Stimulated activated CD4-positive, alpha-beta T cell treated with anti-CD3 and anti-CD28 coated beads, Interleukin-4, amount 100 ng/mL, for 48 hours (primary cell): ENCODE measurements around the gene PDE3A.
"Not testable (repeated sequence)": the region's sequence is repeated elsewhere in the genome, so short reads cannot be mapped to it uniquely, and the experiment has no call there.

Experiments
- DNase-seq, 2 donors: peaks; one replicate each; pipeline ENCODE4 v3.0.0-alpha.2; 2020; ENCODE audit warnings: low read depth in 2 of 2

PDE3A gene

DNA sequence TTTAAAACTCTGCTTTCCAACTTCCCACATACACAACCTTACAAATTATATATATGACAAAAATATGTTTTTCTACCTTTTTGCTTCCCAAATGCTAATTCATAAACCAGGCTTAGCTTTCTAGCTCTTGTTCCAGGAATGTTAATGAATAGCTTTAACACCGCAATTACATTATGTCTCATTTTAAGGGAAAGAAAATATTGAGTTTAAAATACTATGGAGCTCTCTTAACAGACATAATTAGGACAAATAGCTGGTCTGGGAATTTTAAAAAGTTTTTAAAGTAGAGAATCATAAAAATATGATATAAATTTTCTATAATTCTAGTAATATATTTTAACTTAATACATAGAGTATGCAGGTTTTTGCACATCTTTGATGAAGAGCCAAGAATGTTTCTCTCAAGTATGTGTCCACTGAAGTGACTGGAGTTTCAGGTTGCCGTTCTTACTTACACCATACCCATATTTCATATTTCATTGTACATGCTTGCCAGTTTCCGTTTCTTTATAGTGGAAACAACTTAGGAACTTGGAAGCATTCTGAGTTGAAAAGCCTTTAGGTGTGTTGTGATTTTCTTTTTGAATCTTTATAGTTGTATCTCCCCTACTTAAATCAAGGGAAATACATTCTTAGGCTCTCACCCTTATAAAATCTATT, 236.2 kb downstream of the PDE3A start:
- no peak for DNase-seq

DNA sequence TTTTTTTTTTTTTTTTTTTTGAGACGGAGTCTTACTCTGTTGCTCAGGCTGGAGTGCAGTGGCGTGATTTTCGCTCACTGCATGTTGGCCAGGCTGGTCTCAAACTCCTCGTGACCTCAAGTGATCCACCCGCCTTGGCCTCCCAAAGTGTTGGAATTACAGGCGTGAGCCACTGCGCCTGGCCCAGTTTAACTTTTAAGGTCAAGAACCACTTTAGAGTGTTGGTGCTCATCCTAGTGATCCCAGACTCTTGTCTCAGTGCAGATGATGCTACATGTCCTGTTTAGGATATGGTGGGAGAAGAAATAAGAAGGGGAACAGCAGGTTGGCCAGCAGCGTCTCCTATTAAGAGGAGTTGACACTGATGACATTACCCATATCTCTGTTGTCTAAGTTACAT, 246.7 kb downstream of the PDE3A start:
- not testable (repeated sequence) for DNase-seq

DNA sequence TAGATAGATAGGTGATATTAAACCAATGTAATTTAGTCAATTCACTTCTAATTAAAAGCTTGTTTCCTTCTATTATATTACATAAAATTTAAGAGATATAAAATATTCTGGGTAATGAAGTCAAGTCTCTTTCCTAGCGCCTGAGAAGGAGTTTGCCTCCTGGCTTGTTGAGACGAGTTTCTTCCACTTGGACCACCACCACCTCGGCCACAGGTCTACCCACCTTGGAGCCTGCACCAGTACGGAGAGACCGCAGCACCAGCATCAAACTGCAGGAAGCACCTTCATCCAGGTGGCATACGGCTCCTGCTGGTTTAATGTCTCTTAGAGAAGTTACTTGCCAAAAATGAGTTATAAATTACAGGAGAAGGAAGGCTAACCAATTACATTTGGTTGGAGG, 247.8 kb downstream of the PDE3A start:
- no peak for DNase-seq

DNA sequence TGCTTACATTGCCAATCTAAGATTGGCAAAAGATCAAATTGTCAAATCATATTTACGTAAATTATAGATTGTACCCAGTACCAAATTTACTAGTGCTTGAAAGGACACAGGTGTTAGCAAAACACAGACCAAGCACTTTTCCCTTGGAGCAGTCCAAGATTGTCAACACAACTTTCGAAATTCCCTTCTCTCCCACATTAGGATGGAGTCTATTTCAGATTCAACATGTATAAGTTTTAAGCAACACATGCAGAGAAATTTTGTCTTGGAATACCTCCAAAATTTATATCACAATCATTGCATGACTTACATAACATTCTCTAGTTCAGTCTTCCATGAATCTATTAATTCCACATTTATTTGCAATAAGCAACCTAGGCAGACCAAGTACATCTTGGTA, 251.9 kb downstream of the PDE3A start:
- no peak for DNase-seq

DNA sequence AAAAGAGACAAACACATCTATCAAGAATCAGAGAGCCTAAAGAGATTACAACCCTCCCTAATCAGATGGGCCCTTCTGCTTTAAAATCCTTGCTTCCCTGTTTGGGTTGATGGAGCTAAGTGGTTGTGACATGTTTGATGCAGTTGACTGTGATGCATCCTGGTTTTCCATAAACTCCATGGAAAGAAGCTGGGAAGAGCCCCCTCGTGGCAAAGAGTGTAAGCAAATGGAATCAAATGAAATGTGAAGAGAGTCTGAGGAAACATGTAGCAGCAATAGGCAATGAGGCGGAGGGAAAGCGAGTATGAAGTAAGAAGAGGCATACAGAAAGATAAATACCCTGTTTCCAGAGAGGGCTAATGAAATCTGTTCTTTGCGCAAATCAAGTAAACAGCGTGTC, 256.4 kb downstream of the PDE3A start:
- DNase-seq: no peak

DNA sequence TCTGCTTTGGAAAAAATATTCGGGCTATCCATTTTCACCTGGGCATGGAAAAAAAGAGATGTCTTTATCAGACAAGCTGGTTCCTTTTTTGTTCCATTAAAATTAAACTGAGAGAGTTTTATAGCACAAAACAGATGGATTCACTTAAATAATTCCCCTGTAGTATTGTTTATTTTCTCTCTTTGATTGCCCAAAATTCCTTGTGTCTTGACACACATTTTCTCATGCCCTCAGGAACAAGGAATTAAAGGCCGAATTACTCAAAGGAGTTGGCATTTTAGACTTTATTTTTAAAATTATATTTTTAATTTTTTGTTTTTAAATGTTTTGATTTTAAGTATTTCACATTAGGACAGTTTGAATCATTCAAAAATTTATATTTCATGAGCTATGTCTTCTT, 257.2 kb downstream of the PDE3A start:
- DNase-seq: no peak

DNA sequence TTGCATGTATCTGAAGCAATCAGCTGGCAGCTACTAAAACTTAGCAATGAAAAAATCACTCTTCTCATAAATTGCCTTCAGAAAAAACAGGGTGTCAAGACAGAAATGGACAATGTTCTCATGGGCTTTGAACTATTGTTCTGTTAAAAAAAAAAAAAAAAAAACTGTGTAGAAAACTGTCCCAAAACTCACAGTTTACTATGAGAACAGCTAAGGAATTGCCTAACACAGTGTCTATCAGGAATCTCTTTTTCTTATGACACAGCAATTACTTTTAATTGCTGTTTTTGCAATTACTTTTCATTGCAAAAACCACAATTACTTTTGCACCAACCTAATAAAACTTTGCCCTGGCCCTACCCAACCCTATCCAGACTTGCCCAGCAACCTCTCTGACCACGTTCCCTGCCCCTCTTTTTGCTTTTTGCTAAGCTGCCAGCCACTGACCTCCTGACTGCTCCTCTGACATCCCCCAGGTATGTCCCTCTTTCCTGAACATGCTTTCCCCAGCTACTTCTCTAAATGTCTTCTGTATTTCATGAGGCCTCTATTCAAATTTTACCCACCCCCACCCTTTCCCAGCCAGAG, 258.8 kb downstream of the PDE3A start:
- no peak for DNase-seq

DNA sequence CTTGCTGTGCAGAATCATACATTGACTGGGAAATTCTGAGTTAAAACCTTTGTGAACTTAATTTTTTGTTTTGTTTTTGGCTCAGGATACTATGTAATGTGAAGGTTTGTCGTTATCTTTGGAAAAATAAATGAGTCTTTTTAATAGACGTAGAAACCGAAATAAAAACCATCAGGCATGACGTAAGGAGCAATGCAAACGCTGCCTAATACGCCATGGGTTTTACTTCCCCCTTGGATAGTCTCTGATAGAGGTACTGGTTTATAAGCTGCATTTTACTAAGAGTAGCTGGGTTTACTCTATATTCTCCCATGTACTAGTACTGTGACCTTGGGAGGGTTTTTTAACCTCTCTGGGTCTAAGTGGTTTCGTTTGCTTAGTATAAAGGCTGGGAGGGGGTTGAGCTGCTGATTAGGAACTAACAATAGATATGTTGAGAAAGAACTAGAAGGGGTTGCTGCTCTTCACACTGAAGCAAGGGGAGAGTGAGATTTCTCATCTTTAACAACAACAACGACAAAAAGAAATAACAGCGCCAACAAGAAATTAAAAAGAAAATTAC, 260.0 kb downstream of the PDE3A start:
- DNase-seq: no peak

DNA sequence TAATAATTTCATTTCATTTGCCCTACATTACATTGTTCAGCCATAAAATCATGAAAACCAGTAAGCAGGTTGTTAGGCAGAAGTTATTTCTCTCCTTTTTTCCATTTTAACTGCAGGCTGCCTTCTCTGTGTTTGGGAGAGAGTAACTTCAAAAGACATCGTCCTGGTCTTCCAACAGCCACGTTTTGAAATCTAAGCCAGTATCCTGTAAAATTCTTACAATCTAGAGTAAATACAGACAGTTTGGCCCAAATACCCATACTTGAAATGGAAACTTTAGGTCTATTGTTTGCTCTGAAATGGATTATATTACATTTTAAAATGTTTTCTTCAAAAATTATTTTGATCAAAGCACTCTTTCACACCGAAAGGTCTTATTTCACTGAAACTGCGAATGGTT, 260.7 kb downstream of the PDE3A start:
- DNase-seq: no peak

DNA sequence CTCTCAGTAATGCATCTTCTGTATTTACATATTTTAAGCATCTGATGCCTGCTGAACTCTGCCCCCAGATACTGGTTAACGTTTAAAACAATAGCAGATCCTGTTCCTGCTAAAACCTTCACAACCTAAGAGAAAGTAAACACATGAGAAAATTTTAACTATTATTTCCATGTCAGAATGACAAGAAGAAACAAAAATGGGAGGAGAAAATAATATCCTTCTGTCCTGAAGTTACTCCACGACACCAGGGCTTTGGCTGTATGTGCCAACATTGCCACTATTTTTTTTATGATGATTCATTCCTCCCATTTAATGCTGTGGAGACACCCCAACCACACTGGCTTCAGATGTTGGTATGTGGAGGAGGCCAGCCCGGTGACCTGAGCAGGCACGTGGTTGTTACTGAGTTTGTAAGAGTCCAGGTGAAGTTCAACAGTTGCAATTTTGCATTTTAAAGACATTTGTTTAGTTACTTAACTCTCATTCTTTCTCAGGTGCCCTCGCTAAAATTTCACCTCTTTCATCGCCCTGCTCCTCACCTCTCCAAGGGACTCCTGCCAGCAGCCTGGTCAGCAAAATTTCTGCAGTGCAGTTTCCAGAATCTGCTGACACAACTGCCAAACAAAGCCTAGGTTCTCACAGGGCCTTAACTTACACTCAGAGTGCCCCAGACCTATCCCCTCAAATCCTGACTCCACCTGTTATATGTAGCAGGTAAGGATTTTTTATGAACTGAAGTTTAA, 261.2 kb downstream of the PDE3A start:
- DNase-seq: no peak

DNA sequence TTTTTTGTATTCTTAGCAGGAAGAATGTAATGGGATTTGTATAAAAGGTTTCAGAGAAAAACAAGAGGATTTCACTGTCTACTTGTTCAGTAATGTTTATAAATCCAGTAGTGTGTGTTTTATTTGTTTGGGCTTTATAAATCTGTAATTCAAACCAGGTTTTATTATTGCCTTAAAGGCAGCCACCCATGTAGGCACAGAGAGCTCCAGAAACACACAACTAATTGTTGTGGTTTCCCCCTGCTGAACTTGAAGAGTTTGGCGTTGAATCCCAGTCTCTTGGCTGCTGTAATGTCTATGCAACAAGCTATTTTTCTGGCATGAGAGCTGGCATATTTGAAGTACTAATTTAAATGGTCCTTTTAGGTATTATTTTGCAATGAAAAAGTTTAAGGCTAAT, 263.4 kb downstream of the PDE3A start:
- DNase-seq: no peak

DNA sequence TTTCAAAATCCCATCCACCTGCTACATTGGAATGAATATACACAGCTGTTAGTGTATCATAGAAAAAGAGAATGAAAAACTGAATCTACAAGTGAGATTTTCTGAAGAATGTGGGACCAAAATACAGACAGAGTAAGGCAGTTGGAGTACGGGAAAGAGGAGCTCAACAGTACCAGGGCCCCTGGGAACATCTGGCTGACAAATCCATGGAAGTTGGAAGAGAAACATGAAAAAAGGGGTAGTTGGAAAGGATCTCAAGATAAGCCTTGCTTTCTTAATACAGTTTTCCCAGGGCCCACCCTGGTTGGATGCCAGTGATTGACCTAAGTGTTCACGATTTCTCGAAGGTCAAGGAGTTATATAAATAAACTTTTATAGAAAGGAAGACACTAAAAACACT, 272.8 kb downstream of the PDE3A start:
- DNase-seq: no peak

DNA sequence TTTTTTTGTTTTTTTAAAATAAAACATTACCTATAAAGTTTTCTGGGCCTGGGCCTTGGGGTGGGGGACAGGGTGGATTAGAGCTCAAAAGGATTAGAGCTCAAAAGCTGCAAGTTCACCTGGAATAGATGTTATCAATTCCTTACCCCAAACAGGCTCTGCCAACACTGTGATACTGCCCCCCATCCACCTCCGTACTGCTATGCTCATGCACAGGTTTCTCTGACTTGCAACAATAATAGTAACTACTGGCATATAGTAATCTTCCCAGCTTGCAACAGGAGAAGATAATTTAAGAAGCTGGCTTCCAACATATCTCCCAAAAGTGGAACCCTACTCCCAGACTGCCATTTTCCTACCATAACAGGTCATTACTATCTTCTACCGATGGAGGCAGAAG, 275.5 kb downstream of the PDE3A start:
- DNase-seq: no peak

DNA sequence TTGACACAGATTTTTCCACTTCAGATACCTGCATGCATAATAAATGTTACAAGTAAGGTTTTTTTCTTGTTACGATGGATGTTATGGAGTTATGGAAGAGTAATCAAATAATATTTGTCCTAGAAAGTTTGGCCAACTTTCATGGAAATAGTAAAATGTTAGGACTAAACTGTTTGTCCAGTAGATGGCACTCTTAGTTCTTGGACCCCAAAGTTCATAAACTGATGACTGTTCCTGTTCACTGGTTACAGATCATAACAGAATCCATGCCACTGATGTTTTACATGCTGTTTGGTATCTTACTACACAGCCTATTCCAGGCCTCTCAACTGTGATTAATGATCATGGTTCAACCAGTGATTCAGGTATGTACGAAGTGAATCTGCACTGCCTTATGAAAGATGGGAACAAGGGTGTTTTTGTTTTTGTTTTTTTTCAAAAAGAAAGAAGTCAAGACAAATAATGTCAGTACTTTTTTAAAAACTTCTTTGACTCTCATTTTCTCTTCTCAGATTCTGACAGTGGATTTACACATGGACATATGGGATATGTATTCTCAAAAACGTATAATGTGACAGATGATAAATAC, 278.0 kb downstream of the PDE3A start:
- DNase-seq: no peak

DNA sequence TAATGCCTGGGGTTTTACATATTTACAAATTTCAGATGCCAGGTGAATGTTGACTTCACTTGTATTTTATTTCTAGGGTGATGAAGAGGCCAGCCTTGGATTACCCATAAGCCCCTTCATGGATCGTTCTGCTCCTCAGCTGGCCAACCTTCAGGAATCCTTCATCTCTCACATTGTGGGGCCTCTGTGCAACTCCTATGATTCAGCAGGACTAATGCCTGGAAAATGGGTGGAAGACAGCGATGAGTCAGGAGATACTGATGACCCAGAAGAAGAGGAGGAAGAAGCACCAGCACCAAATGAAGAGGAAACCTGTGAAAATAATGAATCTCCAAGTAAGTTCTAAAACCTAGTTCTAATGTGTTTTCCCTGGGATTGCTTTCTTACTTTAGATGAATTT, 285.5 kb downstream of the PDE3A start:
- no peak for DNase-seq

DNA sequence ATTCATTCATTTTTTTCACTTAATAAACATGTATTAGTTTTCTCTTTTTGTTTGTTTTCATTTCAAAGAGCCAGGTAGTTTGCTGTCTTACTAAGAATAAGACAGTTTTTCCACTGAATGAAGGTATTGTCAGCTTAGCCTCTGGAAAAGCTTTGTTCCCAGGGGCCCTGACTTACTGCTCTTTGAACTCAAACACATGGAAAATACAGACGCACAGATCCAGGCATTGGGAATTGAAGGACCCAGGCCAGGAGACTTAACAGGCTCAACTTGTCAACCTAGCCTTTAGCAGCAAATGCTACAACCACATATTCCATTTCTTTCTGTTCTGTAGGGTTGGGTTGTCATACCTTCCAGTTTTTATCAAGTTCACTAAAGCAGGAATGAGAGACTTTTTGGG, 288.3 kb downstream of the PDE3A start:
- no peak for DNase-seq

DNA sequence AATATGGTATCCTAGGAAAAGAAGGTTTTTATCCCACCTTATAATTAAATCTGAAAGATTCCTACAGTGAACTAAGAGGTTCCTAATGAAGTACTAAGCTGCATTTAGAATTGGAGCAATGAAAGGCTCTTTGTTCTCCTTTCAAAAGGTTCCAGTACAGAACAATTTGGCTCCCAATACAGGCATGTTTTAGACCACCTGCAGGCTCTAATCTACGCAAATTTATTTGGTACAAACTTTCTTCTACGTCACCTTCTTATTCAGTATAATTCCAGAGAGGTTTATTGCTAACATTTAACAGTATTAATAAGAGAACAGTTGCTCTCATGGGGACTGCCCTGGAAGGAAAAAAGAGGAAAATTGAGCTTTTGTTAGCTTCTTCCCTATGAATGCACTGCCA, 289.2 kb downstream of the PDE3A start:
- no peak for DNase-seq

DNA sequence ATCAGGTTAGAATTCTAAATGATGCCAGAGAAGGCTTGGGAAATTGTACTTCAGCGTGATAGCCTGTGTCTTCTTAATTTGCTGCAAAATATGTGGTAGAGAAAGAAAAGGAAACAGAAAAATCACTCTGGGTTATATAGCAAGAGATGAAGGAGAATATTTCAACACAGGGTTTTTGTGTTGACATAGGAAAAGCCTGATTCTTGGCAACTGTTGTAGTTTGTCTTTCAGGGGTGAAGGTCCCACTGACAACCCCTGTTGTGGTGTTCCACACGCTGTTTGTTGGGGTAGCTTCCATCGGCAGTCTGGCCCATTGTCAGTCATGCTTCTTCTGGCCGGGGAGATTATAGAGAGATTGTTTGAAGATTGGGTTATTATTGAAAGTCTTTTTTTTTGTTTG, 313.0 kb downstream of the PDE3A start:
- no peak for DNase-seq

DNA sequence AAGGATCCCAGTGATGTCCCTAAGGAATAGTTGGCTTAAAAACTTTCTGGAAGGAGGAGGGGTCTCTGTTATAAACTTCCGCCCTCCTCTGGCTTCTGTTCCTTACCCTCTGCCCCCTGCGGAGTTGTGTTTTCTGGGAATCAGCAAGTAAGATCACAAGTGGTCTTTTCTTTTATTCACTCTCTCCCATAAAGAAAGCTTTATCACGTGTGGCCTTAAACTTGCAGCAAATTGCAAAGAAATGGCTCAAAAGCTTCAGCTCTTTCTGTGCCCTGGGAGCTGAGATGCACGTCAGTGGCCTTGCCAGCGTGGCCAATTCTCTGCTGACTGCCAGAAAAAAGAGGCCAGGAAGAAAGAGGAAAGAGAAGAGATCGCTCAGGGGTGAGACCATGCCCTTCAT, 326.9 kb downstream of the PDE3A start, which contains the start of gene SLCO1C1:
SLCO1C1 (plus strand) TSS at position 101 of the 400 bp plus-strand sequence. CDS start 4,245 bp downstream, outside the sequence.
- no peak for DNase-seq

DNA sequence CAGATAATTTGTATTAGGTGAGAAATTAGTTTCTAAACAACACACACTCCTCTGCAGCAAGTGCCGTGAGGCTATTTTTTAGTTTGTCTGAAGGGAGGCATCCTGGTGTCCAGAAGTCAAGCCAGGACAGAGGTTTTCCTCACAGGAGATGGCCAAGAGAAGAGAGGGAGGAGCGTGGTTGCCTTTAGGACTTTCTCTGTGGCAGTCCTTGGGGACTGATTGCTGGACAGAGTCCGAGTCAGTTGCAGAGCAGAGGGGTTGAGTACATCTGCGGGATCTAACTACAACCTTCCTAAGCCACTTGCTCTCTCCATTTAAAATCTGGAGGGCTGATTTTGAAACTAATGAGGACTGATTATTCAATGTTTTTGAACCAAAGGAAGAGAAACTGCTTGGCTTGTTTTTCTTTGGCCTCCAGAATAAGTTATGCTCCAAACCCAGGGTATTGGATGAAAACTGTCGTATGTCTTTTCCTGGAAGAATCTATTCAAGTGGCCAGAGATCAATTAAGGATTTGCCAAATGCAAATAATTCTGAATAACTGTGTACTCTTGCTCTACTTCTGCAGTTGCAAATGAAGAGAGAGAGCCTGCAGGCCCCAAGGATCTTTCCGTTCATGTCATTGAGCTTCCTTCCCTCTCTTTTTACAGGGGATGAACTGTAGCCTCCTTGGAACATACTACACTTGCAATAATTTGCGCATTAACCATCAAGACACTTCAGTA, 328.0 kb downstream of the PDE3A start:
- no peak for DNase-seq

DNA sequence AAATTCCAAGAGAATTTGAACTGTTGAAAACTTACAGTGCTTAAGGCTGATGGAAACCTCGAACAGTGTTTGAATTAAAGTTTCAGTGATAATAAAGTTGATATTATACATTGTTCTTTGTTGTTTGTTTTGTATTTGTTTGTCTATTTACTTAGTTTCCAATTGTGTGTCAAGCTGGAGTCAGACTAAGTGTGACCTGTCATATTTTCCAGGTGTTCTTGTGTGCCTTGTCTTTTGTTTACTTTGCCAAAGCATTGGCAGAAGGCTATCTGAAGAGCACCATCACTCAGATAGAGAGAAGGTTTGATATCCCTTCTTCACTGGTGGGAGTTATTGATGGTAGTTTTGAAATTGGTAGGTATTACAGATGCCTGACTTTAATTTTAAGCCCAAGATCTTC, 332.8 kb downstream of the PDE3A start:
- DNase-seq: no peak

DNA sequence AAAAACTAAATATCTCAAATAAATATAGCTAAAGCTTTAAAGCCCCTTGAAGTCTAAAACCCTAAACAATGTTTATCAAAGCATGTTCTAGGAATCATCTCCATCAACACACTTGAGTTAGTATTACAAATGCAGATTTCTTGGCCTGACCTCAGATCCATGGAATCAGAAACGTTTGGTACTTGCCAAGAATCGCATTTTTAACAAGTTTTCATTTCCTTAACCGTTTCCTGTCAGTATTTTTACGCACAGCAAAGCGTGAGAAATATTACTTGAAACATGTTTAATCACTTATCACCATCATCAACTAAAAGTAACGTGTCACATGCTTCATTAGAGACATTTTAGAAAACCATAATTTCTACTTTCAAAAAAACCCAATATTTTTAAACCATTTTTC, 336.5 kb downstream of the PDE3A start:
- DNase-seq: no peak
